Fibroblast of mammary gland (primary cell): Measurements from ENCODE around the gene GRIA1.
"Not testable (repeated sequence)": the region's sequence is repeated elsewhere in the genome, so short reads cannot be mapped to it uniquely, and the experiment has no call there.

Experiments used
- DNase-seq: peaks from one replicate; pipeline ENCODE4 v3.0.0-alpha.2; 2010; ENCODE audit warnings: low read depth
- H3K4me3 ChIP-seq: 2 replicates; pipeline ENCODE4 v1.5.1; 2011; ENCODE audit warnings: low read depth, mild to moderate bottlenecking, low read length, moderate library complexity; ENCODE audit not compliant: control insufficient read depth
- CTCF ChIP-seq: conservative IDR thresholded peaks from 2 replicates; pipeline ENCODE4 v1.5.1; 2011; ENCODE audit warnings: low read depth, low read length, inconsistent platforms; ENCODE audit not compliant: control insufficient read depth, insufficient read depth

The GRIA1 gene

GRCh38 chr5:153718713-153719112 lies 228.2 kb downstream of the GRIA1 start:
- TF ChIP-seq CTCF: no peak
- no peak overlapping the region for H3K4me3 ChIP-seq
- DNase-seq: no peak

GRCh38 chr5:153719324-153719723 lies 228.9 kb downstream of the GRIA1 start:
- no peak overlapping the region for H3K4me3 ChIP-seq
- no peak for TF ChIP-seq CTCF
- DNase-seq: no peak

DNA sequence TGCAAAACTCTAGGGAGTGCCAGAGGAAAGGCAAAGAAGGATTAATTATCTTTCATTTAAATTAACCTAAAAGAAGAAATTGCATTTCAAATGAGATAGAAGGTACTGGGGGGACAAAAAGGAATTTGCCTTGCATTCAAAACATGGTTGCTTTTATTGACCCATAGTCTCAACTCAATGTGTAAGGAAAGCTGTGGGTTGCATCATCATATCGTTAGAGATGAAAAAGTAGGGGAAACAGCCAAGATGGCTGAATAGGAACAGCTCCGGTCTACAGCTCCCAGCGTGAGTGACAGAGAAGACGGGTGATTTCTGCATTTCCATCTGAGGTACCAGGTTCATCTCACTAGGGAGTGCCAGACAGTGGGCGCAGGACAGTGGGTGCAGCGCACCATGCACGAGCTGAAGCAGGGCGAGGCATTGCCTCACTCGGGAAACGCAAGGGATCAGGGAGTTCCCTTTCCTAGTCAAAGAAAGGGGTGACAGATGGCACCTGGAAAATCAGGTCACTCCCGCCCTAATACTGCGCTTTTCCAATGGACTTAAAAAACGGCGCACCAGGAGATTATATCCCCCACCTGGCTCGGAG lies 232.6 kb downstream of the GRIA1 start:
- DNase-seq, H3K4me3 ChIP-seq: not testable (repeated sequence)

- TF ChIP-seq CTCF: no peak
- no peak for DNase-seq
- H3K4me3 ChIP-seq: no peak overlapping the region
Measured at GRCh38 chr5:153742060-153742459, 251.6 kb downstream of the GRIA1 start.

- no peak for DNase-seq
- TF ChIP-seq CTCF: no peak
- H3K4me3 ChIP-seq: no peak overlapping the region
Measured at GRCh38 chr5:153744751-153745150, 254.3 kb downstream of the GRIA1 start.

- DNase-seq: no peak
- no peak for TF ChIP-seq CTCF
- H3K4me3 ChIP-seq: no peak overlapping the region
Measured at GRCh38 chr5:153745778-153746395, 255.4 kb downstream of the GRIA1 start.

DNA sequence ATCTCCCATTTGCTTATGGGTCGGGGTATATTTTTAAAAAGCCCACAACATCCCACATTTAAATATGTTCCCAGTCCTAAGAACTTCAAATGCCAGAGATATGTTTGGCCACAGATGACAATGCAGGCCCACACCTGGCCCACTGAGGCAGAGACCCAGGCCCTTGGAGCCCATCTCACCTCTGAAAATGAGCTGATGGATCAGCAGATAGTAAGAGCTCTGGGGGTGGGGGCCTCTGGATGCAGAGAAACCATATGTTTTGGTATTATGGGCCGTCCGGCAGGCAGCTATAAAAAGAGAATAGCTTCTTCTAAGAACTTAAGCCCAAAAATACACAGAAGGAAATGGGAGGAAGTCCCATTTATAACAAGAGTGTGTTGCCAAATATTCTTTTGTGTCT lies 256.0 kb downstream of the GRIA1 start:
- no peak for TF ChIP-seq CTCF
- DNase-seq: no peak
- H3K4me3 ChIP-seq: no peak overlapping the region
